ENCODE results near the gene TEAD4.
"Not testable (repeated sequence)": the region's sequence is repeated elsewhere in the genome, so short reads cannot be mapped to it uniquely, and the experiment has no call there.

The TEAD4 gene

DNA sequence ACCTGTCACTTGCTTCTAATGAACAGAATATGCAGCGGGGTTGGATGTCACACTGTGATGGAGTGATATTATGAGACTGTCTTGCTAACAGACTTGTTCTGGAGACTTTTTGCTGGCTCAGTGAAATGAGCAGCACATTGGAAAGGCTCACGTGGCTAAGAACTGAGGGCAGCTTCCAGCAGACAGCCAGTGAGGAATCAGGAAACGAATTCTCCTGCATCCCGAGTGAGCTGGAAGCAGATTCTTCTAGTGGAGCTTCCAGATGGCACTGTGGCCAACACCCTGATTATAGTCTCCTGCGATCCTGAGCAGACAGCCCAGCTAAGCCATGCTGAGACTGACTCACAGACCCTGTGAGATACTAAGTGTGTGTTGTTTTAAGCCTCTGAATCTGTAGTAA, 101.9 kb downstream of the TEAD4 start:
- FAIRE-seq (no peak), DNase-seq (ENCODE audit: insufficient read length) (no peak)
- no peak for TF ChIP-seq POLR2A (IDR thresholded peaks at IDR 0.05; ENCODE audit: low read depth, low read length)
- TF ChIP-seq POLR2AphosphoS5 (IDR thresholded peaks at IDR 0.05; ENCODE audit: low read depth, low read length), result no peak
- no peak for TF ChIP-seq TAF1 (IDR thresholded peaks at IDR 0.05; ENCODE audit: borderline replicate concordance, low read depth, low read length)

DNA sequence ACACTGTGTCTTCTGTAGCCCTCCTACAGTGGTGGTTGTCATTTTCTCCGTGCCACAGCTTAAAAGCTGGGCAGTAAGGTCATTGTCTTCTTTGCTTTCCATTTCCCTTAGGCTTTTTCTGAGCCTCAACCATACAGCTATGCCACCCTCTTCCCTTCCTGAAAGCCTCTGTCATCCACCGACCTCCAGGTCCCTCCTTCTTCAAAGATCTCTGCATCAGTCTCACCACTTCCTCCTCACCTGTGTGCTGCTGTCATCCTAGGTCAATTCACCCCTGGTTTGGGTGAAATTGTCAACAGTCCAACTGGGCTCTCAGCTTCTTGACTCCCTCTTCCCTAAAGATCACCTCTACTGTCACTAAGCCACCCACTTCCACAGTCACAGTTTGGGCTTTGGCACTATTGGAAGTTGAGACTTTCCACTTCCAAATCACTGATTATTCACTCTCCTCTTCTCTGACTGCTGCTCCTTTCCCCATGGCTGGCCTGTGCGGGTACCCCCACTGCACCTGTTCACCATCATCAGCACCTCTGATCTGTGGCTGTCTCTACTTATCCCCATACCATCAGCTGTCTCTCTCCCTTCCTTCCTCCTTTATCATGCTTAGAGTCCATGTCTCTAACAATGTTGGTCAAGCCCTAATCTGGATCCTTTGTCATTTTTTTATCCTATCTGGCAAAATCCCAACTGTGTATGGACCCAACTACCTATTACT, 102.5 kb downstream of the TEAD4 start:
- FAIRE-seq, result no peak
- TF ChIP-seq POLR2AphosphoS5 (IDR thresholded peaks at IDR 0.05; ENCODE audit: low read depth, low read length) (no peak), TAF1 (IDR thresholded peaks at IDR 0.05; ENCODE audit: borderline replicate concordance, low read depth, low read length) (no peak), POLR2A (IDR thresholded peaks at IDR 0.05; ENCODE audit: low read depth, low read length) (no peak)
- no peak for DNase-seq (ENCODE audit: insufficient read length)

GRCh38 chr12:3065300-3065699, 106.1 kb downstream of the TEAD4 start:
- DNase-seq (ENCODE audit: insufficient read length) (no peak), FAIRE-seq (no peak)
- TF ChIP-seq TAF1 (IDR thresholded peaks at IDR 0.05; ENCODE audit: borderline replicate concordance, low read depth, low read length) (no peak), POLR2AphosphoS5 (IDR thresholded peaks at IDR 0.05; ENCODE audit: low read depth, low read length) (no peak), POLR2A (IDR thresholded peaks at IDR 0.05; ENCODE audit: low read depth, low read length) (no peak)

DNA sequence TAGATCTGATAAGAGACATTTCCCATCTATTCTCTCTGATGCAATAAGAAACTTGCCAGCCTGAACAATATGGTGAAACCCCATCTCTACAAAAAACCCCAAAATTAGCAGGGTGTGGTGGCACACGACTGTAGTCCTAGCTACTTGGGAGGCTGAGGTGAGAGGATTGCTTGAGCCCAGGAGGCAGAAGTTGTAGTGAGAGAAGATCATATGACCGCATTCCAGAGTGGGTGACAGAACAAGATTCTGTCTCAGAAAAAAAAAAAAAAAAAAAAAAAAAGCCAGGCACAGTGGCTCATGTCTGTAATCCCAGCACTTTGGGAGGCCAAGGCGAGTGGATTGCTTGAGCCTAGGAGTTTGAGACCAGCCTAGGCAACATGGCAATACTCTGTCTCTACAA, 106.6 kb downstream of the TEAD4 start:
- not testable (repeated sequence) for FAIRE-seq; DNase-seq (ENCODE audit: insufficient read length)

DNA sequence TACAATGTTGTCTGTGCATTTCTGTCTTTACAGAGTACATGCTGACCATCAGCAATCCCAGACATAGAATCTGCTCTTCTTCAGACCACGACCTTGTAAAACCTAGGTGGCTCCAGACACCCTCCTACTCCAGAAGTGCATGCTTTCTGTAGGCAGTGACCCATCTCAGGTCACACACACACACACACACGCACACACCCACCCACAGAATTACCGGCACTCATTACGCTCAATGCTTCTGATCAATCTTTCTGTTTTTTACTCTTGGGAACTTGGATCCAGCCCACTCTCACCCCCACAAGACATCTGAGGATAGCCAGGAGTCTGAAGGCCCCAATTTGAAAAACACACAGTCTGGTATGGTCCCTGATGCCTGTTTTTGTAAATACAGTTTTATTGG, 110.5 kb downstream of the TEAD4 start:
- FAIRE-seq (no peak), DNase-seq (ENCODE audit: insufficient read length) (no peak)
- no peak for TF ChIP-seq POLR2A (IDR thresholded peaks at IDR 0.05; ENCODE audit: low read depth, low read length)
- no peak for TF ChIP-seq POLR2AphosphoS5 (IDR thresholded peaks at IDR 0.05; ENCODE audit: low read depth, low read length)
- no peak for TF ChIP-seq TAF1 (IDR thresholded peaks at IDR 0.05; ENCODE audit: borderline replicate concordance, low read depth, low read length)

GRCh38 chr12:3071107-3071506, 111.9 kb downstream of the TEAD4 start:
- TF ChIP-seq TAF1 (IDR thresholded peaks at IDR 0.05; ENCODE audit: borderline replicate concordance, low read depth, low read length), result no peak
- no peak for TF ChIP-seq POLR2AphosphoS5 (IDR thresholded peaks at IDR 0.05; ENCODE audit: low read depth, low read length)
- no peak for TF ChIP-seq POLR2A (IDR thresholded peaks at IDR 0.05; ENCODE audit: low read depth, low read length)
- FAIRE-seq (no peak), DNase-seq (ENCODE audit: insufficient read length) (no peak)

- DNase-seq (ENCODE audit: insufficient read length) (no peak), FAIRE-seq (no peak)
- no peak for TF ChIP-seq POLR2A (IDR thresholded peaks at IDR 0.05; ENCODE audit: low read depth, low read length)
- TF ChIP-seq POLR2AphosphoS5 (IDR thresholded peaks at IDR 0.05; ENCODE audit: low read depth, low read length), result no peak
- no peak for TF ChIP-seq TAF1 (IDR thresholded peaks at IDR 0.05; ENCODE audit: borderline replicate concordance, low read depth, low read length)
Measured at GRCh38 chr12:3071710-3072109, 112.5 kb downstream of the TEAD4 start.

DNA sequence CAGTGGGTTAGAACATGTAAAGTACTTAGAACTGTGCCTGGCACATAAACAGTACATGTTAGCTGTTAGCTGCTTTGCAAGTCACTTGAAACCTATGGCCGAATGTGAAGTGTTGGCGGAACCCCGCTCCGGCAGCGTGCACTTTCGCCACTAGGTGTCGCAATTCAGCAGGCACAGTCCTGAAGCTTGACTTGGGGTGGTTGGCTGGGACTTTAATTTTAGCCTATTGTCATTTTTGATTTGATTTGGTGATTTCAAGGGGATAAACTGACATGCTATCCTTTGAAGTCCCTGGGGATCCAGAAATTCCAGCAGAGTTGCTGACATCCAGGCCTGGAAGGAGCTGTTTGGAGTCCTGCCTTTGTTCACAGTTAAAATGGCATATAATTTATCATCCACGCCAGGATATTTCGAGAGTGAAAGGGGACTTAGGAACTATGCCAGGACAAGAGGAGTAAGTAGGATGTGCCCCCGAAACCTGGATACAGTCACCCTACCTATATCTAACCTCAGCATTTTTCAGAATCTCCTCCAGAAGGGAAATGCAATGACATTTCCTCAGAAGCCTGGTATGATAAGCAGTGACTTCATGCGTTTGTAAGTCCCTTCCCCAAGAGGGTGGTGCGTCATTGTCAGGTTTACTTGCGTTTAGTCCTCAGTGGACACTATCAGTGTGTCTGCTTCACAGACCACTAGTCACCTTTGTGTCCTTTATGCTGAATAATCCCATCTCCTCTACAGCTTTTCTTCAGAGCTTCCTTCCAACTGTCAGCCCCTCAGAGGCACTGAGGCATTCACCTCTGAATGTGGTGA, 114.4 kb downstream of the TEAD4 start:
- no peak for TF ChIP-seq TAF1 (IDR thresholded peaks at IDR 0.05; ENCODE audit: borderline replicate concordance, low read depth, low read length)
- DNase-seq (ENCODE audit: insufficient read length) (peak; percentile 70), FAIRE-seq (peak; percentile 89)

DNA sequence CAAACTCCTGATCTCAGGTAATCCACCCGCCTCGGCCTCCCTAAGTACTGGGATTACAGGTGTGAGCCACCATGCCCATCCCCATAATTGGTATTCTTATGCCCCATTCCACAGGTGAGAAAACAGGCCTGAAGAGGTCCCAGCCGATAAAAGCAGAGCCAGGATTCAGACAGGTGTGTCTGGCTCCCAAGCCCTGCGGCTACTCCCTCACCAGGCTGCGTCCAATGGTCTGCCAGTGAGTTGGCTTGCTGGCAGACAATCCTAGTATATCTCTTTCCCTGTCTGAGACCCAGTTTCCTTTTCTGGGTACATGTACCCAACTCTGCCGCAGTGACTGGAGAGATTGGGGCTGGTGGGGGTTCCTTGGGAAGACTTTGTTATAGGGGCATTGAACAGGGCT, 116.1 kb downstream of the TEAD4 start:
- DNase-seq (ENCODE audit: insufficient read length) (no peak), FAIRE-seq (no peak)
- TF ChIP-seq POLR2AphosphoS5 (IDR thresholded peaks at IDR 0.05; ENCODE audit: low read depth, low read length) (no peak), TAF1 (IDR thresholded peaks at IDR 0.05; ENCODE audit: borderline replicate concordance, low read depth, low read length) (no peak), POLR2A (IDR thresholded peaks at IDR 0.05; ENCODE audit: low read depth, low read length) (no peak)

- DNase-seq (ENCODE audit: insufficient read length) (peak; percentile 70), FAIRE-seq (no peak)
- TF ChIP-seq TAF1 (IDR thresholded peaks at IDR 0.05; ENCODE audit: borderline replicate concordance, low read depth, low read length) (no peak), POLR2AphosphoS5 (IDR thresholded peaks at IDR 0.05; ENCODE audit: low read depth, low read length) (no peak), POLR2A (IDR thresholded peaks at IDR 0.05; ENCODE audit: low read depth, low read length) (no peak)
Measured at GRCh38 chr12:3076730-3077571, 117.8 kb downstream of the TEAD4 start, which contains the start of gene TSPAN9. Gene TSPAN9 (plus strand): TSS chr12:3077379. CDS start chr12:3201194, 123,815 bp downstream.

- FAIRE-seq, result no peak
- no peak for TF ChIP-seq POLR2AphosphoS5 (IDR thresholded peaks at IDR 0.05; ENCODE audit: low read depth, low read length)
- TF ChIP-seq TAF1 (IDR thresholded peaks at IDR 0.05; ENCODE audit: borderline replicate concordance, low read depth, low read length), result no peak
- TF ChIP-seq POLR2A (IDR thresholded peaks at IDR 0.05; ENCODE audit: low read depth, low read length), result no peak
- DNase-seq (ENCODE audit: insufficient read length), result no peak
Measured at GRCh38 chr12:3077572-3078081, 118.4 kb downstream of the TEAD4 start.

All from GM12892 (cell line).